HG03565 (cell line): ENCODE results near the gene SMIM9.
"Not testable (repeated sequence)": the region's sequence is repeated elsewhere in the genome, so short reads cannot be mapped to it uniquely, and the experiment has no call there.

Source experiments
- ATAC-seq: cut with Tn5 transposase; IDR thresholded peaks from one replicate; pipeline ENCODE4 v1.9.1; 2021; ENCODE audit warnings: mild to moderate bottlenecking, moderate library complexity; ENCODE audit not compliant: unreplicated experiment

The SMIM9 gene

GRCh38 chrX:154834562-154834961 lies at the start of gene SMIM9:
TSS of gene SMIM9 (minus strand) at chrX:154834662. CDS start at chrX:154830856, 3,806 bp downstream.
- no peak for ATAC-seq

GRCh38 chrX:154884069-154884468 lies 49.6 kb upstream of the SMIM9 start:
- ATAC-seq: not testable (repeated sequence)

GRCh38 chrX:154873329-154873728 lies 38.9 kb upstream of the SMIM9 start:
- no peak for ATAC-seq

GRCh38 chrX:154868522-154868921 lies 34.1 kb upstream of the SMIM9 start:
- not testable (repeated sequence) for ATAC-seq

DNA sequence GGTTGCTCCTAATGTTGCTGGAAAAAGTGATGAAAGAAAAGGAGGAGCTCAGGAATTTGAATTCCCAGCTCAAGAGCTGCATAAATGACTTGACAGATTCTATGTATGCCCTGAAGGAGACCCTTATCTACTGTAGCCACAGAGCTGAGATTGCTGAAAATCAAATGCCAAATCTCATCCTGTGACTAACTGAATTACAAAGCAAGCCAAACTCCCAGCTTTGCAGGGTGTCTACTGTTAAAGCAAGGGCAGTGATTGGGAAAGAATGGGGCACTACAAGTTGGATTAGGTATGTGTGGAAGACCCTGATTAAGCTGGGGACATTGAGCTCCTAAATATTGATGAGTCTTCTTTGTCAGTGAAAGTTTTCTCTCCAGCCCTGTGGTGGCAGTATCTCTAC lies 20.8 kb upstream of the SMIM9 start:
- no peak for ATAC-seq

GRCh38 chrX:154850957-154851611 lies 16.6 kb upstream of the SMIM9 start:
- no peak for ATAC-seq

DNA sequence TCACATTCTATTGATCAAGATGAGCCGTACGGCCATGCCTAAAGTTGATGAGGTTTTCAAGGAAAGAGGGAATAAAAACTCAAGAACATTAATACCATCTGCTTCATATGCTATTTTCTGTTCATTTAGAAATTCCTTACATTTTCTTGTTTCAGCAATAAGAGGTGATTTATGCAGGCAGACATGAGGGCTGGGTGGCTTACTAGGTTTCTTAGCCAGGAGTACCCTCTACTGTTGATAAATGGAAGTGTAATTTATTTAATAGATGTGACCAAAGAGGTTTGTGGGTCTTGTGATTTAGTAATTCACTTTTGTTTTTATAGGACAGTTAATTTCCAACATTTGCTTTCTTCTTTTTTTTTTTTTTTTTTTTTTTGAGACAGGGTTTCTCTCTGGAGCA lies 6.4 kb upstream of the SMIM9 start:
- no peak for ATAC-seq

GRCh38 chrX:154836163-154836562 lies 1.7 kb upstream of the SMIM9 start:
- no peak for ATAC-seq

GRCh38 chrX:154833746-154834274 lies 652 bp downstream of the SMIM9 start:
- no peak for ATAC-seq

DNA sequence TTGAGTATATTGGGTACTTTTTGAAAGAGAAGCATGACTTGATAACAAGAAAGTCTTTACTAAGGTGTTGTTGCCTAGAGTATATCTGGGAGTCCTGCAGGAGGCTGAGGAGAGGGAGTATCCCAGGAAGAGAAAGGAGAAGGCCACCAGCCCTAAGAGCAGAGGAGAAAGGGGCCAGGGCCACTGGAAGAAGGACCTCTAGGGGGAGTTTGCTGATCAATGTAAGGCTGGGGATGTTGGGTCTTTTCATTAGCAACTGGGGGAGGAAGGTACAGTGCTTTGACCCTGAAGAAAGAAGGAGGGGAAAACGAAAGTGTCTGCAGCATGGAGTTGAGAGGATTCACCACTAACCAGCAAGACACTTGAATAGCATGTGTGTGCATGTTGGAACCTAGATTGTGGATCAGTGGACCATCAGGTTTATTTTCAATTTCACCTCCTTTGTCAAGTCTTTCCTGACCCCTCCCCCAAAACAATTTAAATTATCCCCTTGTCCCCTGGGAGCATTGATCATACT lies 4.5 kb downstream of the SMIM9 start:
- no peak for ATAC-seq

GRCh38 chrX:154829134-154829533 lies 5.3 kb downstream of the SMIM9 start:
- ATAC-seq: no peak

GRCh38 chrX:154828016-154828408 lies 6.5 kb downstream of the SMIM9 start:
- no peak for ATAC-seq

- ATAC-seq: peak; percentile 84
Measured at GRCh38 chrX:154827194-154828015, 7.1 kb downstream of the SMIM9 start.

DNA sequence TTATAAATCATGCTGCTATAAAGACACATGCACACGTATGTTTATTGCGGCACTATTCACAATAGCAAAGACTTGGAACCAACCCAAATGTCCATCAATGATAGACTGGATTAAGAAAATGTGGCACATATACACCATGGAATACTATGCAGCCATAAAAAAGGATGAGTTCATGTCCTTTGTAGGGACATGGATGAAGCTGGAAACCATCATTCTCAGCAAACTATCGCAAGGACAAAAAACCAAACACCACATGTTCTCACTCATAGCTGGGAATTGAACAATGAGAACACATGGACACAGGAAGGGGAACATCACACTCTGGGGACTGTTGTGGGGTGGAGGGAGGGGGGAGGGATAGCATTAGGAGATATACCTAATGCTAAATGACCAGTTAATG lies 8.9 kb downstream of the SMIM9 start:
- ATAC-seq: not testable (repeated sequence)

DNA sequence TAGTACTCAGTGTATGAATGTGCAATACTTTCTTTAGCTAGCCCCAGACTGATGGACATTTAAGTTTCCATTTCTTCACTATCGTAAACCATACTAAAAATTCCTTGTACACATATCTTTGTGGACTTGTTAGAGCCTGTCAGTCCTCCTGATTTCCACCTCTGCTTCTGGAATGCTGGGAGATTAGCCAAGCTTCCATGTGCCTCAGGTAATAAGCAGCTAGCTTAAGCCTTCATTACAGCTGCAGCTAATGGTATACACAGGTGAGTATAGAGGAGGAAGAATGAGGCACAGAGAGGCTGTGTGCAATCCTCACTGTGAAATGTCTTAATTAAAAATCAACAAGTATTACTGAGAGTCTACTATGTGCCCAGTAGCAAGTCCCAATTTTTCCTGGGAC lies 9.8 kb downstream of the SMIM9 start:
- ATAC-seq: no peak

DNA sequence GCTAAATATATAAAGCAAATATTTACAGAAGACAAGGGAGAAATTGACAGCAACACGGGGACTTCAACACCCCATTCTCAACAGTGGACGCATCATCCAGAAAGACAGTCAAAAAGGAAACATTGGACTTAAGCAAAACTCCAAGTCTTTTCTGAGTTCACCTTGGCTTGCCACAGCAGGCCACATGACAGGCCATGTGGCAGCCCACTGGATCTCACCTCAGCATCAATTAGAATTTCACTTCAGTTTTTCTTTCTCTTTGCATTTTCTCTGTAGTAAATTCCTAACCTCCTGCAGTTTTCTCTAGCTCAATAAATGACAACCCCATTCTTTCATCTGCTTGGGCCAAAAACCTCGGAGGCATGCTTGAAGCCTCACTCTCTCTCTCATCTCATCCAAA lies 12.4 kb downstream of the SMIM9 start:
- ATAC-seq: no peak

- ATAC-seq: no peak
Measured at GRCh38 chrX:154821523-154821922, 12.9 kb downstream of the SMIM9 start.

GRCh38 chrX:154819771-154820341 lies 14.6 kb downstream of the SMIM9 start:
- ATAC-seq: no peak

GRCh38 chrX:154818916-154819770 lies 15.3 kb downstream of the SMIM9 start:
- no peak for ATAC-seq

DNA sequence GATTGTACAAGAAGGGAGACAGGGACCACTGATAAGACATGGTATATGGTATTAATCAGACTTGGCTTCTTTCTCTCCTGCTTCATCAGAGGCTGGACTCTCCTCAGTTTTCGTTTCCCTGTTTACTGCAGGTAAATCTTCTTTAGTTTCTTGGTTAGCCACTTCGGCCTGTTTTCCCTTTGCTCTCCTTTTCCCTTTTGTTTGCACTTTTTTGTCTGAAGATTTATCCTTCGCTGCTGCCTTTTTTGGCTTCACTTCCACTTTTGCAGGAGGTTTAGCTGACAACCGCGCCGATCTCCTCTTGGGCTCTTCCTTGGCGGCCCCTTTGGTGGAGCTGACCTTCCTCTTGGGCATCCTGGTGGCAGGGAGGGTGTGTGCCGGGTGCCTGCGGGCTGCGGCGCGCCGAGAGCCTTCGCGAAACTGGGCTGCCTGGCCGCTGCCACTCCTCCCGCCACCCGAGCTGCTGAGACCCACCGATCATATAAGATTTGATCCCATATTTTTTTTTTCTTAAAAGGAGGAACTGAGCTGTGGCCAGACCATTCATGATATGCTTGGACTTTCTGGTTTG lies 17.3 kb downstream of the SMIM9 start:
- not testable (repeated sequence) for ATAC-seq
